Cortex of kidney (tissue), 1 donor: ENCODE data around the gene IKZF3.
"Not testable (repeated sequence)": the region's sequence is repeated elsewhere in the genome, so short reads cannot be mapped to it uniquely, and the experiment has no call there.

Source experiments
- DNase-seq: peaks from one replicate; lab custom pipeline; 2025; lab: John Stamatoyannopoulos, UW

IKZF3 gene

GRCh38 chr17:39863918-39864746, at the start of gene IKZF3:
IKZF3 (minus strand) TSS chr17:39864312; CDS start chr17:39864126, 186 bp downstream.
- DNase-seq = no peak

- no peak for DNase-seq
Observed at GRCh38 chr17:39908789-39909352, 44.8 kb upstream of the IKZF3 start.

- DNase-seq = no peak
Observed at GRCh38 chr17:39904990-39905288, 40.8 kb upstream of the IKZF3 start.

GRCh38 chr17:39903158-39903884, 39.2 kb upstream of the IKZF3 start:
- DNase-seq = no peak

- DNase-seq = not testable (repeated sequence)
Observed at GRCh38 chr17:39902027-39902426, 37.9 kb upstream of the IKZF3 start.

GRCh38 chr17:39899215-39899614, 35.1 kb upstream of the IKZF3 start:
- DNase-seq = no peak

- DNase-seq = no peak
Observed at GRCh38 chr17:39898088-39898487, 34.0 kb upstream of the IKZF3 start.

GRCh38 chr17:39894681-39895376, 30.7 kb upstream of the IKZF3 start:
- DNase-seq = no peak

GRCh38 chr17:39889200-39889599, 25.1 kb upstream of the IKZF3 start:
- no peak for DNase-seq

GRCh38 chr17:39887078-39887477, 23.0 kb upstream of the IKZF3 start:
- no peak for DNase-seq

- DNase-seq = not testable (repeated sequence)
Observed at GRCh38 chr17:39886102-39886501, 22.0 kb upstream of the IKZF3 start.

GRCh38 chr17:39872751-39873150, 8.6 kb upstream of the IKZF3 start:
- no peak for DNase-seq

- no peak for DNase-seq
Observed at GRCh38 chr17:39871801-39872200, 7.7 kb upstream of the IKZF3 start.

GRCh38 chr17:39870776-39871175, 6.7 kb upstream of the IKZF3 start:
- DNase-seq = no peak

GRCh38 chr17:39868554-39868942, 4.4 kb upstream of the IKZF3 start:
- no peak for DNase-seq

- no peak for DNase-seq
Observed at GRCh38 chr17:39867880-39868553, 3.9 kb upstream of the IKZF3 start, which contains the start of gene ZPBP2. ZPBP2 (plus strand) TSS chr17:39868202; CDS start chr17:39868355, 153 bp downstream.

- no peak for DNase-seq
Observed at GRCh38 chr17:39867084-39867879, 3.2 kb upstream of the IKZF3 start.

- no peak for DNase-seq
Observed at GRCh38 chr17:39866013-39866730, 2.1 kb upstream of the IKZF3 start.

GRCh38 chr17:39863244-39863917, 731 bp downstream of the IKZF3 start:
- no peak for DNase-seq

- DNase-seq = no peak
Observed at GRCh38 chr17:39861235-39861634, 2.9 kb downstream of the IKZF3 start.
